HG03097 (cell line): ENCODE results near the gene CARNS1.

Experiments used
- ATAC-seq: cut with Tn5 transposase; IDR thresholded peaks from one replicate; pipeline ENCODE4 v1.9.1; 2021; ENCODE audit not compliant: unreplicated experiment, low FRiP score

Gene CARNS1

GRCh38 chr11:67409261-67409666, 6.2 kb upstream of the CARNS1 start:
- ATAC-seq: no peak

DNA sequence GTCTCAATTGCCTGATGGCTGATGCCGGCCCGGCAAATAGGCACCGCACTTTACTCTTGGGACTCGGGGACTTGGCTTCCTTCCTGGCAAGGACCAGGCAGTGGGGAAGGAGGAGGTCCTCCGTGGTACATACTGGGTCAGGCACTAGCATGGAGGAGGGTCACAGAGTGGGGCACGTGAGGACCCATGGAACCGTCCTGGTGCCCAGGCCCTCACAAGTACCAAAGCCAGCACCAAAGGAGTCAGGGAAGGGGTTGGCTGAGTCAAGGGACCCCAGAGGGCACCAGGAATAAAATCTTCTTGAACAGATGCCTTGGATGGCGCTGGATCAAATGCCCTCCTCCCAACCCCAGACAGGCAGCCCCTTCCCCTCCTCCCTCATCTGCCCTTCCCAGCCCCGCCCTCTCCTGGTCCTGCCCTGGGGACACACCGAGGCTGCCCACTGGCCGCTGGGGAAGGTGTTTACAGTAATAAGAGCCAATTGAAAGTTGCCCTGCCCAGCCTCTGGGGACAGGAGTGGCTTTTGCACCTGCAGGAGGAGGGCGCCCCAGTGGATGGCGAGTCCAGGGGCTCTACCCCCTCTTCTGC, 5.6 kb upstream of the CARNS1 start:
- ATAC-seq: no peak

DNA sequence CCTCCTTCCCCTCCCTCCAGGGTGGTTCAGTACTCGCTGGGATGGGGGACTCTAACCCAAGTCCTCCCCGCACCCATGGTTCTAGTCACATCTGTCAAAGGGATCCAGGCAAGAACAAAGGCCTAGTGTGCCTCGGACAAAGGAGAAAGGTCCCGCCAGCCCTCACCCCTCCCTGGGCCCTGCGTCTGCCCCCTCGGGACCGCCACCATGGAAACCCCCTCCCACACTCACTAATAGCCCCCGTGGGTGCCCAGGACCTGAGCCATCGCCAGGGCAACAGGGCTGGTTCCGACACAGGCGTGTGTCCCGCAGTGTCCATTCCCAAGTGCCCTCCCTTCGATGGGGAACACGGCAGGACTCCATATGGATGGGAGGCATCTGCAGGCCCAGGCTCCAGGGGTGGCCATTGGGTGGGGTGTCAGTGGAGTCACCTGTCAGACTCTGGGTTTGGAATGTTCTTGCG, 5.1 kb upstream of the CARNS1 start:
- no peak for ATAC-seq

DNA sequence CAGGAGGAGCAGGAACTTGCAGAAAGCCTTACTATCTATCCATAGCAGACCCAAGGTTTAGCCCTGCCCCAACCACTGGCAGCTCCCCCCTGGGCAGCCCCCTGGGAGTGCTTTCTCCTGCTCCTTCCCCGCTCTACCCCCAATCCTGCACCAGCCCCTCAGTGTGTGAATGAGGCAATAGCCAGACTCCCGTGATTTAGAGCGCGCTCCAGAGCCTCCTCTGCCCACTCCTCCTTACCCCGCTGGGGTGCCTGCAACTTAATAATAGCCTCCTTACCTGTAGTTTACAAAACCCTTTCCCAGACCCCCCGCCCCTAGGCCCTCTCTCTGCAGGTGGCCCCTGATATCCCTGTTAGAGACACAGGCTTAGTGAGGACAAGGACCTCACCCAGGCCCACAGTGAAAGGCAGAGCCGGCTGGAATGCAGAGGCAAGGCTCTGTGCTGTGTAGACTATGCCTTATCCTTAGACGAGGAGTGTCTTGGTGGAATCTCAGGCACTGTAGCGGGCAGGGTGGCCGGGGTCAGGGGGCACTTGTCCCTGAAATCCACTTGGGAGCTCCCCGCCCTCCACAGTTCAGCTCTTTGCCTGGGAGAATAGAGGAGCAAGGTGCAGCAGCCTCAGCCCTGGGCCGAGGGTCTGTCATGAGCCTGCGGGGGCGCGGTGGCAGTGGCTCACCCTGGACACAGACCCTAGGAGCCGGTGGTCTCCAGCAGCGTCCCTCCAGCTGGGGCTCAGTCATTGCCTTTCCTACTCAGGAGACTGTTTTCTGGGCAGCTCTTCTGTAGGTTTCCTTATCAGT, 4.3 kb upstream of the CARNS1 start:
- ATAC-seq: no peak

DNA sequence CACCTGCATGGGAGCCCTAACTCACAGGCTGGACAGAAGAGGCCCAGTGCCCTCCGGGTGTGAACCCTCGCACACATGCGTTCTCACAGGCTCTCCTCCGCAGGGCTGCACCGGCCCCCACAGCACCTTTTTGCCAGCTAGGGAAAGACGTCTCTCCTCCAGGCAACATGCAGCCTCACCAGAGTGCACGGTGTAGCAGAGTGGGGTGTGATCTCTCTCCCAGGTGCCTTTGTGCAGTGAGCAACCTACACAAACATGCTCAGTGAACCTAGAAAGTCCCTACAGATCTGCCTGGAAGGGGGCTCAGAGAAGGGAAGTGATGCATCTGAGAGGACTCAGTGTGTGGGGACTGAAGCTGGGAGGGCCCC, 3.7 kb upstream of the CARNS1 start:
- no peak for ATAC-seq

DNA sequence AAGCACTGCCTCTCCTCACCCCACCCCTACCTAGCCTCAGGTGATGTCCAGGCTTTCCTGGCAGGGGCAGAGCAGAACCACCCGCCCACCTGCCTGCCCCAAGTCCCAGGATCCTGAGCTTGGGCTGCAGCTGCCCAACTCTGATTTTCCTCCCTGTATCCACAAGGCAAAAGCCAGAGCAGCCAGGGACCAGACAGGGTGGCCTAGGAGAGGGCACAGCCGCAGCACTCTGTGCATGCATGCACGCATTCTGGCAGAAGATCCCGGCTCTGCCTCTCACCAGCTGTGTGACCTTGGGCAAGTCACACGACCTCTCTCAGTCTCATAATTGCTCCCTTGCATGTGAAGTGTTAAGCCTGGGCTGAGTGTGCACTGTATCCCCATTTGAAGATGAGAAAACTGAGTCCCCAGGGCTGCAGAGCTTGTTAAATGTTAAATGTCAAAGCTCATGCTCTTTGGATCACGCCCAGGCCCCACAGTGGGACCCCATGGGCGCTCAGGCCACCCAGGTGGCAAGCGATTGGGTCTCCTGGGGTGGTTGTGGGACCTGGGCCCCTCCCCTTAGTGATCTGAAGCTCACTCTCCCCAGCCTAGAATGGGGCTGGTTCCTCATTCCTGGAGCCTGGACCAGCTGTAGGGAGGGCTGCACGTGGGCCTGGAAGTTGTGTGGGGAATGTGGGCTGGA, 2.8 kb upstream of the CARNS1 start:
- no peak for ATAC-seq

- no peak for ATAC-seq
Observed at GRCh38 chr11:67413266-67413849, 2.1 kb upstream of the CARNS1 start.

DNA sequence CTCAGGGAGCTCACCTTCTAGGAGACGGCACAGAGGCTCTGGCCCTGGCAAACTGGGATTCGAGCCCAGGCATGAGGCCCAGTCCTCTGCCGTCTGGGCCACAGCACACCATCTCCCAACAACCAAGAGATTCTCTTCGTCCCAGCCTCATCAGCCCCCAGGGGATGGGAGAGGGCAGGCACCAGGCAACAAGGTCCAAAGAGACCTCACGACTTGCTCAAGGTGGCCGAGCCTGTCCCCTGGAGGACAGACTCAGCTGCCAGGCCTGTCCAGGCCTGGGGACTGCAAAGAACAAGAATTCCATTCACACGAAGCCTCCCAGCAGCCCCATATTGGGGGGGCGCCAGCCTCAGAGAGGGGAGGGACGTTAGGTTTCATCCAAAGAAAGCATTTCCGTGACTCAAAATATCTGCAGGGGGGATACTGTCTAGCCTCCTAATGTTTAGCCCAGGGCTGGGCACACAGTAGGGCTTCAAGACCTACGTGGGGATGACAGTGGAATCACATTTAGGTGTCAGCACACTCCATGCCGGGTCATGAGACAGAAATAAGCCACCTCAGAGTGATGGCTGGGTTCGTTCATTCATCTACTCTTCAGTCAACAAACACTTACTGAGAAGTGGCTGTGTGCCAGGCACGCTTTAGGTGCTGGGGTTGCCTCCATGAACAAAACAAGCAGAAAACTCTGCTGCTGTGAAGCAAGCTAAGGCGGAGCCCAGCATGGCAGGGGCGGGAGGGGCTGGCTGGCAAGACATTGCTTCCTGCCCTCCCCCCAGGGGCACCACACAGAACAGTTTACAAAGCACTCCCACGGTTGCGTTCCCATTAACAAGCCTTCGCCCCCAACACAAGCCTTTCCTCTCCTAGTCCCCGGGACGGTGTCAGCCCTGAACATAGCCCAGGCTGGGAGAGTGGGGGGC, 1.2 kb downstream of the CARNS1 start:
- no peak for ATAC-seq

GRCh38 chr11:67417425-67417824, 1.9 kb downstream of the CARNS1 start:
- ATAC-seq: no peak

GRCh38 chr11:67418476-67419281, 3.2 kb downstream of the CARNS1 start:
- ATAC-seq: no peak

DNA sequence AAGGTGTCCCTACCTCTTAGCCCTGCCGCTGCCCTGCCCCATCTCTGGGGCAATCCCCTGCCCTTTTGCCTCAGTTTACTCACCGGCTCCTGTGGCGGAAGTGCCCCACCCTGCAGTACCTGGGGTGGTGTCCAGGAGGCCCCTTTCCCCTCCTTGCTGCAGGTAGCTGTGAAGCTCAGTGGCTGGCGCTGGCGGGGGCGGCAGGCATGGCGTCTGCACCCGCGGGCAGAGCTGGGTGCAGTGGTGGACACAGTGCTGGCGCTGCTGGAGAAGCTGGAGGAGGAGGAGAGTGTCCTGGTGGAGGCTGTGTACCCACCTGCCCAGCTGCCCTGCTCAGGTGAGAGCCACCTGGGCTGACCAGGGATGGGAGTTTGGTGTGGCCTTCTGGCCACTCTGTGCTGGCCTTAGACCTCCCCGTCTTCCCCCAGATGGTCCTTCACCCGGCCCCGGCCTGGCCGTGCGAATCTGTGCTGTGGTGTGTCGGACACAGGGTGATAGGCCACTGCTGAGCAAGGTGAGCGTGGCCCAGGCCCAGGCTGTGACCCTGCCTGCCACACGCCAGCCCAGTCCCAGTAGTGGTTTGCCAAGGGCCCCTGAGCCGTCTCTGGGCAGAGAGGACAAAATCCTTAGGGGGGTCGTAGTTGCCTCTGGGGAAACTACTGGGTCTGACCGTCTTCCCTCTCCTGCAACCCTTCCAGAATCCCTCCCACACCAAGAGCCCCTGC, 4.0 kb downstream of the CARNS1 start:
- ATAC-seq: no peak

DNA sequence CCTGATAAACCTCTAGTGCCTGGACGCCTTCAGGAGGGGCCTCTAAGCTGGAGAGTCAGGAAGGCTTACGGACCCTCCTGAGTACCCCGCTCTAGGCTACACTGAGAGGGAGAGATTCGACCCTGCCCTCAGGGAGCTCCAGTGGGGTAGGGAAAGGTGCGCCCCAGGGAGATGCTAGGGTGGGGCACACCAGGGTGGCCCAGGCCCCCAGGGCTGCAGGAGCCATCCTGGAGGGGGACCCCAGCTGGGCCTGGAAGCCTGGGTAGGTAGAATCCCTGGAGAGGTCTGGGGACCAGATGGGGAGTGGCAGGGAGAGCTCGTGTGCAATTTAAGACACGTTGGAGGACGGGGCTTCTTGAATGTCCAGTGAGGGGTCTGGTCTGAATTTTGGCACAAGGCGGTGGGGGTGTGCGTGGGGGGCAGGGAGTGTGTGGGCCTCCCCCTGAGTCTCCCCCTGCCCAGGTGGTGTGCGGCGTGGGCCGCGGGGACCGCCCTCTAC, 4.7 kb downstream of the CARNS1 start:
- no peak for ATAC-seq

DNA sequence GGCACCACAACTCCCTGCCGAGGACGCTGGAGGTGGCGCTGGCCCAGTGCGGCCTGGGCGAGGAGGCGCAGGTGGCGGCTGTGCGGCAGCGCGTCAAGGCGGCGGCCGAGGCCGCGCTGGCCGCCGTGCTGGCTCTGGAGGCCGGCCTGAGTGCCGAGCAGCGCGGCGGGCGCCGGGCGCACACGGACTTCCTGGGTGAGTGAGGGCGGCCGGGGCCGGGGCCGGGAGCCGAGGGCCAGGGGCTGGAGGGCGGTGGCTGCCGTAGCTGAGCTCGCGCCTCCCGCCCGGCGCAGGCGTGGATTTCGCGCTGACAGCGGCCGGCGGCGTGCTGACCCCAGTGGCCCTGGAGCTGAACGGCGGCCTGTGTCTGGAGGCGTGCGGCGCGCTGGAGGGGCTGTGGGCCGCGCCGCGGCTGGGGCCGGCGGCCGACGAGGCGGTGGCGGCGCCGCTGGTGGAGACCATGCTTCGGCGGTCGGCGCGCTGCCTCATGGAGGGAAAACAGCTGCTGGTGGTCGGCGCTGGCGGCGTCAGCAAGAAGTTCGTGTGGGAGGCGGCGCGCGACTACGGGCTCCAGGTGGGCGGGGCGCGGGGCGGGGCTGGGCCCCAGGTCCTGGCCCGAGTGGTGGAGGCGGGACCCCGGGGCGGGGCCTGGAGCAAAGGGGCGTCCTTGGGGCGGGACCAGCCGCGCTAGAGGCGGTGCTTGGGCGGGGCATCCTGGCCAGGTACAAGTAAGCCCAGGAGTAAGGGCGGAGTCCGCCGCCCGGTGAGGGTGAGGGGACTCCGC, 5.4 kb downstream of the CARNS1 start:
- peak; percentile 74 for ATAC-seq

GRCh38 chr11:67421430-67422031, 6.1 kb downstream of the CARNS1 start:
- no peak for ATAC-seq

DNA sequence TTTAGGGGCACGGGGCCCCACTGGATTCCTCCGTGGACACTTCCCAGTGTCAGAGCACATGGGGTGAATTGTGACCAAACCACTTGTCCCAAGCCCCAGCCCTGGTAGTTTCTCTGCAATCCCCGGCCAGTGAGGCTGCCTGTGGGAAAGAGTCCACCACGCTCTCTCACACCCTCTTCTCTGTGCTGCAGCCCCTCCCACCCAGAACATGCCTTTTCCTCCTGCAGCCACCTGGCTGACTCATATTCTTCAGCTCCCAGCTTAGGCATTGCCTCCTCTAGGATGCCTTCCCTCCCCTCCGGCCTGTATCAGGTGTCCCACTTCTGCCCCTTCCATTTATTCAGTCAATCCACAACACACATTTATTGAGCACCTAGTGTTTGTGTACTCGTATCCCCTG, 7.4 kb downstream of the CARNS1 start:
- no peak for ATAC-seq

GRCh38 chr11:67423466-67423865, 8.0 kb downstream of the CARNS1 start:
- ATAC-seq: no peak

DNA sequence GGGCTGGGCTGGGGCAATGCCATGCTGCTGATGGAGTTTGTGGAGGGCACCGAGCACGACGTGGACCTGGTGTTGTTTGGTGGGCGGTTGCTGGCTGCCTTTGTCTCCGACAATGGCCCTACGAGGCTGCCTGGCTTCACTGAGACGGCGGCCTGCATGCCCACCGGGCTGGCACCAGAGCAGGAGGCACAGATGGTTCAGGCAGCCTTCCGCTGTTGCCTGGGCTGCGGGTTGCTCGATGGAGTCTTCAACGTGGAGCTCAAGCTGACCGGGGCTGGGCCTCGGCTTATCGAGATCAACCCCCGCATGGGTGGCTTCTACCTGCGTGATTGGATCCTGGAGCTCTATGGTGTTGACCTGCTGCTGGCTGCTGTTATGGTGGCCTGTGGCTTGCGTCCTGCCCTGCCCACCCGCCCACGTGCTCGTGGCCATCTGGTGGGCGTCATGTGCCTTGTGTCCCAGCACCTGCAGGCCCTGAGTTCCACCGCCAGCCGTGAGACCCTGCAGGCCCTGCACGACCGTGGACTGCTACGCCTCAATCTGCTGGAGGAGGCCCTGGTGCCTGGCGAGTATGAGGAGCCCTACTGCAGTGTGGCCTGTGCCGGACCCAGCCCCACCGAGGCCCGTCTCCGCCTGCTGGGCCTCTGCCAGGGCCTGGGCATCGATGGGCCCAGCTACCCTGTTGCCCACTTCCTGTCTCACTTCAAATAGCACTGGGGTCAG, 8.6 kb downstream of the CARNS1 start:
- no peak for ATAC-seq
